K562 (cell line): ENCODE measurements around the gene NDUFS8. TPM values are rescaled to one million over a fixed set of nuclear protein-coding genes. Genes with fewer than 3 reads are reported as not detected.

ENCODE experiments used
- ATAC-seq: fragments of 200-7000 bp; cut with Tn5 transposase; 3 replicates; pipeline ENCODE4 v1.9.1; 2020; ENCODE audit warnings: moderate library complexity
- BruUV-seq: library from RNA; stranded (reverse); fragments of 400-500 nt; replicated peaks from 2 replicates; lab custom pipeline; 2021; lab: Mats Ljungman, UMichigan
- CTCF ChIA-PET: fragments of 300-600 bp; formaldehyde crosslinking; extraction: SDS; loops from one replicate; lab custom pipeline; 2021; ENCODE audit warnings: low intra/inter-chr PET ratio; lab: Yijun Ruan, JAX
- POLR2A ChIA-PET: fragments of 300-600, 350-650 bp; sonication (Branson Sonifier 250); formaldehyde crosslinking; extraction: SDS; loops from one replicate; lab custom pipeline; 2021; ENCODE audit warnings: antibody characterized with exemption, inconsistent platforms; lab: Yijun Ruan, JAX
- DNase-seq, 4 experiments: peaks; one replicate each; pipeline versions ENCODE4 v3.0.0 to v3.0.0-alpha.2; 2011 to 2018; ENCODE audit warnings: low spot score in 3 of 4, mixed read lengths in 3 of 4; ENCODE audit errors: extremely low read depth in 1 of 4
- FAIRE-seq: peaks from 2 replicates; lab custom pipeline; 2011; peaks lifted over from hg19 to GRCh38; lab: Jason Lieb, UNC
- H2AFZ ChIP-seq: 2 replicates; pipeline ENCODE4 v1.6.0; 2011; ENCODE audit warnings: low read depth, low read length, control low read depth, inconsistent platforms
- H3K27ac ChIP-seq: fragments of 200-600 bp; 3 replicates; pipeline ENCODE4 v1.8.0; 2011; ENCODE audit warnings: low read depth, mild to moderate bottlenecking, control low read depth, inconsistent platforms, low read length, moderate library complexity, mixed read lengths; ENCODE audit errors: extremely low read depth
- H3K27me3 ChIP-seq, 2 experiments: fragments of 300-600 bp in 1 of 2; 2 replicates in 1 of 2; 3 replicates in 1 of 2; pipeline versions ENCODE4 v1.6.0 to v1.8.0; 2011; ENCODE audit warnings: inconsistent platforms in 2 of 2, low read length in 2 of 2, mild to moderate bottlenecking in 1 of 2, mixed read lengths in 1 of 2, moderate library complexity in 1 of 2; ENCODE audit not compliant: control insufficient read depth in 2 of 2, insufficient read depth in 2 of 2
- H3K36me3 ChIP-seq: fragments of 300-600 bp; 3 replicates; pipeline ENCODE4 v1.8.0; 2011; ENCODE audit warnings: mild to moderate bottlenecking, low read length, inconsistent platforms; ENCODE audit not compliant: control insufficient read depth, insufficient read depth
- H3K4me1 ChIP-seq, 2 experiments: fragments of 200-600 bp in 1 of 2; replicated peaks in 1 of 2; 2 replicates in 1 of 2; 3 replicates in 1 of 2; pipeline versions ENCODE4 v1.5.1 to v1.8.0; 2011; ENCODE audit warnings: inconsistent platforms in 2 of 2, low read length in 2 of 2, mild to moderate bottlenecking in 1 of 2, mixed read lengths in 1 of 2, moderate library complexity in 1 of 2; ENCODE audit not compliant: control insufficient read depth in 2 of 2, insufficient read depth in 2 of 2
- H3K4me2 ChIP-seq: 2 replicates; pipeline ENCODE4 v1.6.1; 2011; ENCODE audit warnings: low read length, control low read depth, inconsistent platforms, mixed read lengths; ENCODE audit not compliant: insufficient read depth
- H3K4me3 ChIP-seq: fragments of 200-600 bp; sonication (generic), shearing (Covaris generic); 2 replicates; pipeline ENCODE4 v1.5.1; 2016; ENCODE audit warnings: control low read depth, inconsistent platforms
- H3K79me2 ChIP-seq: fragments of 200-600 bp; 3 replicates; pipeline ENCODE4 v1.8.0; 2011; ENCODE audit warnings: low read length, inconsistent platforms; ENCODE audit not compliant: control insufficient read depth, insufficient read depth
- H3K9ac ChIP-seq, 2 experiments: 2 replicates each; pipeline versions ENCODE4 v1.6.0 to v1.6.1; 2011; ENCODE audit warnings: low read depth in 2 of 2, low read length in 2 of 2, control low read depth in 1 of 2, inconsistent platforms in 1 of 2, mild to moderate bottlenecking in 1 of 2, mixed read lengths in 1 of 2; ENCODE audit not compliant: insufficient read depth in 1 of 2
- H3K9me1 ChIP-seq: one replicate; pipeline ENCODE4 v1.6.0; 2011; ENCODE audit warnings: inconsistent platforms, mild to moderate bottlenecking, low read length, moderate library complexity; ENCODE audit not compliant: control insufficient read depth, insufficient read depth
- H3K9me3 ChIP-seq: replicated peaks from 2 replicates; pipeline ENCODE4 v1.5.1; 2011; ENCODE audit warnings: low read depth, low read length, inconsistent platforms; ENCODE audit not compliant: control insufficient read depth, insufficient read depth
- H4K20me1 ChIP-seq: replicated peaks from 2 replicates; pipeline ENCODE4 v1.6.1; 2011; ENCODE audit warnings: low read length, inconsistent platforms, mixed read lengths; ENCODE audit not compliant: control insufficient read depth, insufficient read depth
- BCOR ChIP-seq: fragments of 450-650 bp; IDR thresholded peaks from 2 replicates; pipeline ENCODE4 v1.6.1; 2016
- HDAC2 ChIP-seq: fragments of 450-650 bp; IDR thresholded peaks from 2 replicates; pipeline ENCODE4 v1.6.1; 2016; ENCODE audit warnings: mild to moderate bottlenecking
- SRSF3 ChIP-seq: fragments of 200-400 bp; formaldehyde crosslinking; IDR thresholded peaks from 2 replicates; pipeline ENCODE4 v1.6.1; 2016; ENCODE audit warnings: mild to moderate bottlenecking, low read length, moderate library complexity; ENCODE audit not compliant: insufficient read depth
- TCF3 ChIP-seq: sonication (generic); formaldehyde crosslinking; IDR thresholded peaks from 2 replicates; pipeline ENCODE4 v1.4.0; 2020; ENCODE audit warnings: mild to moderate bottlenecking, missing genetic modification reagents
- ZKSCAN1 ChIP-seq: fragments of 150-350 bp; IDR thresholded peaks from 2 replicates; pipeline ENCODE4 v1.6.1; 2016; ENCODE audit warnings: low read depth, low read length
- ZNF316 ChIP-seq: fragments of 450-650 bp; IDR thresholded peaks from 2 replicates; pipeline ENCODE4 v1.6.1; 2016
- WGBS: fragments of 100-300 bp; shearing (Covaris generic); methylation state at CpG from one replicate; pipeline ENCODE4 v1.1.6; 2016; ENCODE audit warnings: low coverage, mixed read lengths; ENCODE audit not compliant: insufficient coverage; ENCODE audit errors: missing lambda C conversion rate; 5-methylcytosine and 5-hydroxymethylcytosine counted together
- in situ Hi-C: fragments of 300-500 bp; cut with MboI; formaldehyde crosslinking; loops from 4 replicates; pipeline ENCODE4 v1.15.0; 2018; ENCODE audit warnings: inconsistent platforms, mixed read lengths
- intact Hi-C: fragments of 100-400 bp; cut with micrococcal nuclease; formaldehyde crosslinking; loops from 2 replicates; pipeline ENCODE4 v1.14.2; 2022
- polyA plus RNA-seq, 8 experiments: library from polyadenylated mRNA; depleted of rRNA in 4 of 8; stranded (reverse) in 5 of 8; unstranded in 3 of 8; fragments of >200 nt; fragmentation: Nextera tagmentation in 2 of 8; fragmentation: Illumina TruSeq in 1 of 8; extraction: Ambion mirVana in 2 of 8; extraction: Trizol in 1 of 8; gene quantifications; 2 replicates each; pipeline versions ENCODE4 v1.2.1 to v1.2.3, GENCODE V29; 2011 to 2014; ENCODE audit warnings: inconsistent platforms in 1 of 8, missing spikeins in 1 of 8
- total RNA-seq, 7 experiments: library from RNA; depleted of rRNA in 6 of 7; stranded (reverse); fragments of >200 nt in 6 of 7; fragmentation: Illumina TruSeq in 2 of 7; extraction: Trizol in 2 of 7; gene quantifications; 2 replicates each; pipeline versions ENCODE4 v1.2.1 to v1.2.3, GENCODE V29; 2011 to 2021; ENCODE audit warnings: low replicate concordance in 1 of 7
- TF ChIP-seq, protein P1 (sequence below), 3 experiments: IDR thresholded peaks in 2 of 3; conservative IDR thresholded peaks in 1 of 3; 2 replicates each; pipeline ENCODE4 v1.5.1; 2011 to 2012; ENCODE audit warnings: low read length in 3 of 3, mild to moderate bottlenecking in 3 of 3, control low read depth in 2 of 3, improper control_type of control experiment in 1 of 3, inconsistent platforms in 1 of 3, low read depth in 1 of 3, mixed read lengths in 1 of 3, moderate library complexity in 1 of 3; ENCODE audit not compliant: insufficient read depth in 2 of 3

NDUFS8 gene
- total and polyA plus RNA-seq, 9 of the 15 experiments (the other 6 are each of a cell fraction or from before 2014, with no cell fraction given): 36.5 to 351 (median 101) TPM

DNA sequence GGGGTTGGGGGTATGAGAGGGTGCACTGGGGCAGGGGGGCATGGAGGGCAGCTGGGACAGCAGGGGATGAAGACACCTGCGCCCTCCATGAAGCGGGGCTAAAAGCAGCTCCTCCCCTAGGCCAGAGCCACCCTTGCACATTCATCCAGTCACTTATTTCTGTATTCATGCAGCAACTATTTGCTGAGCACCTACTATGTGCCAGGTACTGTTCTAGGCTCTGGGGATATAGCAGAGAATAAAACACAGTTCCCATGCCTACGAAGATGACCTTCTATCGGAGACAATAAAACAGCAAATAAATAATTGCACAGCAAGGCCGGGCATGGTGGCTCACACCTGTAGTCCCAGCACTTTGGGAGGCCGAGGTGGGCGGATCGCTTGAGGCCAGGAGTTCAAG, 15.0 kb upstream of the NDUFS8 start:
- H3K4me1 ChIP-seq: peaks cover 5 to 68% of the 10 kb centered on the region in 2 experiments
- CTCF ChIA-PET: no interaction called here
- H3K4me2 ChIP-seq: no peak overlapping the region

DNA sequence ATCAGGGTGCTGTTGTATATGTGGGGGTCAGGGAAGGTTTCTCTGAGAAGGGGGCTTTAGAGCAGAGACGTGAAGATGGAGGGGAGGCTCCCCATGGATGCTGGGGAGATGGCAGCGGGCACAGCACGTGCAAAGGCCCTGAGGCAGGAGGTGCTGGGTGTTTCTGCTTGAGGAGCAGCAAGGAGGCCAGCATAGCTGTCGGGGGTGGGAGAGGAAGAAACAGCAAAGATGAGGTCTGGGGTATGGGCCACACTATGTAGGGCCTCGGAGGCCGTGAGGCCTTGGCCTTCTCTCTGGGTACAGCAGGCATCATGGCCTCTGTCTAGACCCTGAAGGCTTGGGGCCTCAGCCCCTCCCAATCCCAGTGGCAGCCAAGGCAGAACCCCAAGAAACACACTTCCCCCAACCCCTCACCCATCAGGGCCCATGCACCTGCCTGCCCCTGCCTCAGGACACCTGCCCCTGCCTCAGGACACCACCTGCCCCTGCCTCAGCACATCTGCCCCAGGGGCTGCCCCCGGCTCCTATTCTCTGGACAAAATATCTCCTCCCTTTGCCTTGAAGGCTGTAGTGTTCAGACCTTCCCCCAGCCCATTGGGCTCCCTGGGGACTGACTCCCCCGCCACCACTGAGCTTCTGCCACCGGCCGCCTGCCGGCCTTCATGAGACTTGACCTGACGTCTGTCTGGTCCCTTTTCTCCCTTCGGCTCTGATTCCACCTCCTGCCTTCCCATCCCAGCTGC, 14.1 kb upstream of the NDUFS8 start:
- no peak overlapping the region for H3K4me2 ChIP-seq
- H3K27ac ChIP-seq: no peak overlapping the region

More for the DNA sequence above, 15.0 kb upstream of the NDUFS8 start:
- Histone ChIP-seq H3K27me3 (no peaks in the 10 kb centered on the region), H3K79me2 (no peaks in the 10 kb centered on the region), H3K27ac (no peak overlapping the region), H3K36me3 (no peaks in the 10 kb centered on the region), H3K9ac (no peak overlapping the region), H3K9me3 (no peaks in the 10 kb centered on the region), H3K4me3 (no peak overlapping the region), H2AFZ (no peak overlapping the region)
- ATAC-seq (no peak), FAIRE-seq (no peak), DNase-seq (no peak)
- POLR2A ChIA-PET: interaction anchor here (0.7 kb wide), 1 partner anchor 18 kb away, joined by 3 read pairs; no protein-coding TSS in a partner anchor
- no TSS peak for BruUV-seq
- intact Hi-C loops (no loop called here), in situ Hi-C loops (no loop called here)
- peak; percentile 95 for TF ChIP-seq ZKSCAN1
- TF ChIP-seq TCF3 (CRISPR knock-in tag): no peak
- TF ChIP-seq, all 486 proteins: peak for 1
- Histone ChIP-seq H3K9me1 (no peaks in the 10 kb centered on the region), H4K20me1 (peaks cover 3% of the 10 kb centered on the region; the same call in 1 of the 2 replicates)
- 60% methylated on average over 8 of the region's 8 CpGs for WGBS

More for the DNA sequence above, 14.1 kb upstream of the NDUFS8 start:
- Histone ChIP-seq H2AFZ (no peak overlapping the region), H3K9me1 (no peaks in the 10 kb centered on the region), H3K9me3 (no peaks in the 10 kb centered on the region), H3K4me1 (peaks cover 0 to 72% of the 10 kb centered on the region in 2 experiments; a peak in 2 of 5 replicates), H3K27me3 (no peaks in the 10 kb centered on the region), H3K36me3 (no peaks in the 10 kb centered on the region), H3K4me3 (no peak overlapping the region), H3K9ac (peak overlapping the region in 1 of 2 experiments; percentile 55; a peak in 2 of 4 replicates), H4K20me1 (peaks cover 3% of the 10 kb centered on the region; the same call in 1 of the 2 replicates), H3K79me2 (no peaks in the 10 kb centered on the region)
- no peak for TF ChIP-seq HDAC2
- no peak for TF ChIP-seq SRSF3
- TF ChIP-seq ZNF316: no peak
- TF ChIP-seq BCOR: peak; percentile 39; the same call in 1 of the 2 replicates
- TF ChIP-seq, protein P1, sequence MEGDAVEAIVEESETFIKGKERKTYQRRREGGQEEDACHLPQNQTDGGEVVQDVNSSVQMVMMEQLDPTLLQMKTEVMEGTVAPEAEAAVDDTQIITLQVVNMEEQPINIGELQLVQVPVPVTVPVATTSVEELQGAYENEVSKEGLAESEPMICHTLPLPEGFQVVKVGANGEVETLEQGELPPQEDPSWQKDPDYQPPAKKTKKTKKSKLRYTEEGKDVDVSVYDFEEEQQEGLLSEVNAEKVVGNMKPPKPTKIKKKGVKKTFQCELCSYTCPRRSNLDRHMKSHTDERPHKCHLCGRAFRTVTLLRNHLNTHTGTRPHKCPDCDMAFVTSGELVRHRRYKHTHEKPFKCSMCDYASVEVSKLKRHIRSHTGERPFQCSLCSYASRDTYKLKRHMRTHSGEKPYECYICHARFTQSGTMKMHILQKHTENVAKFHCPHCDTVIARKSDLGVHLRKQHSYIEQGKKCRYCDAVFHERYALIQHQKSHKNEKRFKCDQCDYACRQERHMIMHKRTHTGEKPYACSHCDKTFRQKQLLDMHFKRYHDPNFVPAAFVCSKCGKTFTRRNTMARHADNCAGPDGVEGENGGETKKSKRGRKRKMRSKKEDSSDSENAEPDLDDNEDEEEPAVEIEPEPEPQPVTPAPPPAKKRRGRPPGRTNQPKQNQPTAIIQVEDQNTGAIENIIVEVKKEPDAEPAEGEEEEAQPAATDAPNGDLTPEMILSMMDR (IDR thresholded peaks at IDR 0.05 in 2 of 3, conservative IDR thresholded peaks at IDR 0.05 in 1 of 3; ENCODE audit: insufficient read depth in 2 of 3, low read depth in 1 of 3, low read length in 3 of 3): 0 out of 6 replicates have a peak, but pooled peaks of 1 of the 3 experiments have one; percentile 22
- in situ Hi-C loops (no loop called here), intact Hi-C loops (no loop called here)
- ATAC-seq (peak; percentile 49), DNase-seq (no peak), FAIRE-seq (no peak)
- ChIA-PET POLR2A (no interaction called here), CTCF (no interaction called here)
- 25% methylated on average over 9 of the region's 13 CpGs for WGBS
- BruUV-seq: no TSS peak
